HepG2 (cell line): ENCODE results near the gene OLFM3. TPM values are rescaled to one million over a fixed set of nuclear protein-coding genes. Genes with fewer than 3 reads are reported as not detected.

Experiments used
- ATAC-seq: fragments of 200-7000 bp; cut with Tn5 transposase; 3 replicates; pipeline ENCODE4 v1.9.1; 2020; ENCODE audit warnings: mild to moderate bottlenecking, moderate library complexity
- BruUV-seq: library from RNA; stranded (reverse); fragments of 400-500 nt; replicated peaks from 2 replicates; lab custom pipeline; 2021; lab: Mats Ljungman, UMichigan
- CTCF ChIA-PET: fragments of 300-600 bp; formaldehyde crosslinking; extraction: SDS; loops from one replicate; lab custom pipeline; 2021; ENCODE audit warnings: low total read pairs, inconsistent platforms, low intra/inter-chr PET ratio; lab: Yijun Ruan, JAX
- POLR2A ChIA-PET: fragments of 350-600 bp; sonication (Branson Sonifier 250); formaldehyde crosslinking; loops from one replicate; lab custom pipeline; 2020; ENCODE audit warnings: antibody characterized with exemption, inconsistent platforms; lab: Yijun Ruan, JAX
- DNase-seq: peaks from one replicate; pipeline ENCODE4 v3.0.0-alpha.2; 2015; ENCODE audit warnings: low spot score
- FAIRE-seq: peaks from 3 replicates; lab custom pipeline; 2011; peaks lifted over from hg19 to GRCh38; lab: Jason Lieb, UNC
- H2AFZ ChIP-seq: one replicate; pipeline ENCODE4 v1.6.1; 2011; ENCODE audit warnings: low read length, inconsistent platforms
- H3K27ac ChIP-seq: fragments of 300-600 bp; 3 replicates; pipeline ENCODE4 v1.8.0; 2011; ENCODE audit warnings: mixed run types, mild to moderate bottlenecking, mixed read lengths, low read length, inconsistent platforms; ENCODE audit not compliant: insufficient read depth; ENCODE audit errors: extremely low read length
- H3K27me3 ChIP-seq, 2 experiments: fragments of 200-600 bp in 1 of 2; 2 replicates in 1 of 2; 3 replicates in 1 of 2; pipeline versions ENCODE4 v1.6.0 to v1.8.0; 2011; ENCODE audit warnings: low read length in 2 of 2, mild to moderate bottlenecking in 2 of 2, moderate library complexity in 2 of 2, inconsistent platforms in 1 of 2; ENCODE audit not compliant: insufficient read depth in 2 of 2, control insufficient read depth in 1 of 2
- H3K36me3 ChIP-seq, 2 experiments: fragments of 200-600 bp in 1 of 2; replicated peaks in 1 of 2; 2 replicates in 1 of 2; 3 replicates in 1 of 2; pipeline versions ENCODE4 v1.5.1 to v1.8.0; 2011; ENCODE audit warnings: low read length in 2 of 2, inconsistent platforms in 1 of 2; ENCODE audit not compliant: insufficient read depth in 2 of 2, control insufficient read depth in 1 of 2
- H3K4me1 ChIP-seq: 2 replicates; pipeline ENCODE4 v1.5.1; 2012; ENCODE audit warnings: low read length, inconsistent platforms; ENCODE audit not compliant: insufficient read depth
- H3K4me2 ChIP-seq: 2 replicates; pipeline ENCODE4 v1.6.0; 2011; ENCODE audit warnings: low read depth, low read length, inconsistent platforms
- H3K4me3 ChIP-seq, 3 experiments: fragments of 200-600 bp in 1 of 3; sonication (generic), shearing (Covaris generic) in 1 of 3; replicated peaks in 1 of 3; 2 replicates each; pipeline ENCODE4 v1.5.1; 2011 to 2016; ENCODE audit warnings: low read length in 3 of 3, inconsistent platforms in 2 of 3, low read depth in 2 of 3, mild to moderate bottlenecking in 2 of 3, control low read depth in 1 of 3, mixed read lengths in 1 of 3; ENCODE audit not compliant: insufficient read depth in 1 of 3
- H3K79me2 ChIP-seq: one replicate; pipeline ENCODE4 v1.6.1; 2011; ENCODE audit warnings: low read length, inconsistent platforms; ENCODE audit not compliant: insufficient read depth
- H3K9ac ChIP-seq: 2 replicates; pipeline ENCODE4 v1.6.0; 2011; ENCODE audit warnings: mild to moderate bottlenecking, low read depth, low read length, inconsistent platforms; ENCODE audit not compliant: insufficient read depth
- H3K9me3 ChIP-seq: 2 replicates; pipeline ENCODE4 v1.5.1; 2012; ENCODE audit warnings: mild to moderate bottlenecking, low read length
- H4K20me1 ChIP-seq: 2 replicates; pipeline ENCODE4 v1.6.0; 2011; ENCODE audit warnings: inconsistent platforms, mild to moderate bottlenecking, low read length, moderate library complexity; ENCODE audit not compliant: insufficient read depth
- ATF7 ChIP-seq, 2 experiments: fragments of 450-650 bp in 1 of 2; sonication (generic) in 1 of 2; formaldehyde crosslinking in 1 of 2; IDR thresholded peaks; 2 replicates each; pipeline versions ENCODE4 v1.4.0 to v1.6.1; 2016 to 2020; ENCODE audit warnings: antibody characterized with exemption in 1 of 2, mild to moderate bottlenecking in 1 of 2, missing genetic modification reagents in 1 of 2
- CBX5 ChIP-seq: sonication (generic); formaldehyde crosslinking; IDR thresholded peaks from 2 replicates; pipeline ENCODE4 v1.4.0; 2020; ENCODE audit warnings: missing genetic modification reagents, borderline replicate concordance
- MEIS2 ChIP-seq: sonication (generic); formaldehyde crosslinking; IDR thresholded peaks from 2 replicates; pipeline ENCODE4 v1.9.0; 2021; ENCODE audit warnings: mild to moderate bottlenecking, missing genetic modification reagents
- NFATC3 ChIP-seq: sonication (generic); formaldehyde crosslinking; IDR thresholded peaks from 2 replicates; pipeline ENCODE4 v1.5.1; 2020; ENCODE audit warnings: mild to moderate bottlenecking, missing genetic modification reagents
- POLR2A ChIP-seq, 2 experiments: IDR thresholded peaks; 2 replicates each; pipeline ENCODE4 v1.6.1; 2011; ENCODE audit warnings: low read depth in 2 of 2, low read length in 2 of 2, mild to moderate bottlenecking in 1 of 2, moderate library complexity in 1 of 2; ENCODE audit not compliant: insufficient read depth in 1 of 2
- POLR2G ChIP-seq: fragments of 200-400 bp; formaldehyde crosslinking; IDR thresholded peaks from 2 replicates; pipeline ENCODE4 v1.6.1; 2018; ENCODE audit warnings: mild to moderate bottlenecking, low read depth, low read length, moderate library complexity
- RARA ChIP-seq: IDR thresholded peaks from 2 replicates; pipeline ENCODE4 v1.6.1; 2016; ENCODE audit warnings: missing genetic modification reagents, missing compliant biosample characterization
- SKI ChIP-seq: fragments of 450-650 bp; IDR thresholded peaks from one replicate; pipeline ENCODE4 v1.6.1; 2018; ENCODE audit warnings: mild to moderate bottlenecking; ENCODE audit not compliant: partially characterized antibody
- YY1 ChIP-seq: IDR thresholded peaks from 2 replicates; pipeline ENCODE4 v1.6.1; 2011; ENCODE audit warnings: low read length, low read depth, moderate library complexity, mild to moderate bottlenecking; ENCODE audit not compliant: insufficient read depth, insufficient replicate concordance
- ZFX ChIP-seq: sonication (generic); formaldehyde crosslinking; IDR thresholded peaks from 2 replicates; pipeline ENCODE4 v1.4.0; 2020; ENCODE audit warnings: mild to moderate bottlenecking, low read depth, missing genetic modification reagents, moderate library complexity
- ZNF121 ChIP-seq: sonication (generic); formaldehyde crosslinking; IDR thresholded peaks from 2 replicates; pipeline ENCODE4 v1.5.0; 2020; ENCODE audit warnings: mild to moderate bottlenecking, missing genetic modification reagents
- ZNF331 ChIP-seq: sonication (generic); formaldehyde crosslinking; IDR thresholded peaks from 2 replicates; pipeline ENCODE4 v1.4.0; 2020; ENCODE audit warnings: missing genetic modification reagents
- ZNF468 ChIP-seq: sonication (generic); formaldehyde crosslinking; IDR thresholded peaks from 2 replicates; pipeline ENCODE4 v1.8.0; 2022; ENCODE audit warnings: mild to moderate bottlenecking, moderate library complexity, missing genetic modification reagents
- ZNF672 ChIP-seq: sonication (generic); formaldehyde crosslinking; IDR thresholded peaks from 2 replicates; pipeline ENCODE4 v1.8.1; 2022; ENCODE audit warnings: missing genetic modification reagents
- WGBS: methylation state at CpG from one replicate; pipeline ENCODE4 v1.1.6; 2017; ENCODE audit warnings: low lambda C conversion rate; 5-methylcytosine and 5-hydroxymethylcytosine counted together
- in situ Hi-C: cut with HindIII; loops from 2 replicates; pipeline ENCODE4 v1.10.0; 2017; ENCODE audit warnings: low pct_unique_long_range_greater_than_20kb; ENCODE audit not compliant: extremely low pct_ligation_motif_present
- intact Hi-C: fragments of 100-400 bp; cut with micrococcal nuclease; formaldehyde crosslinking; loops from one replicate; pipeline ENCODE4 v1.10.0; 2022; ENCODE audit not compliant: unreplicated experiment
- polyA plus RNA-seq, 8 experiments: library from polyadenylated mRNA; depleted of rRNA in 3 of 8; stranded (reverse) in 7 of 8; unstranded in 1 of 8; fragments of >200 nt; fragmentation: Illumina TruSeq in 4 of 8; extraction: Trizol in 4 of 8; gene quantifications; 2 replicates each; pipeline versions ENCODE4 v1.2.1 to v1.2.3, GENCODE V29; 2011 to 2016; ENCODE audit warnings: low read depth in 4 of 8, missing spikeins in 1 of 8, mixed read lengths in 1 of 8; ENCODE audit not compliant: insufficient read depth in 1 of 8
- total RNA-seq, 5 experiments: library from RNA; depleted of rRNA; stranded (reverse); fragments of >200 nt; fragmentation: Illumina TruSeq; extraction: Trizol; gene quantifications; 2 replicates each; pipeline ENCODE4 v1.2.3, GENCODE V29; 2016; ENCODE audit warnings: low read depth in 1 of 5
- TF ChIP-seq, protein P1 (sequence below): sonication (generic); formaldehyde crosslinking; IDR thresholded peaks from 2 replicates; pipeline ENCODE4 v1.8.1; 2023; ENCODE audit warnings: mild to moderate bottlenecking, missing genetic modification reagents, borderline replicate concordance
- TF ChIP-seq, protein P2 (sequence below): sonication (generic); formaldehyde crosslinking; IDR thresholded peaks from 2 replicates; pipeline ENCODE4 v1.4.0; 2020; ENCODE audit warnings: mild to moderate bottlenecking, missing genetic modification reagents
- TF ChIP-seq, protein P3 (sequence below): sonication (generic); formaldehyde crosslinking; IDR thresholded peaks from 2 replicates; pipeline ENCODE4 v1.4.0; 2020; ENCODE audit warnings: missing genetic modification reagents
- TF ChIP-seq, protein P4 (sequence below): sonication (generic); formaldehyde crosslinking; IDR thresholded peaks from 2 replicates; pipeline ENCODE4 v1.4.0; 2020; ENCODE audit warnings: missing genetic modification reagents, borderline replicate concordance

The OLFM3 gene
- total and polyA plus RNA-seq, 2 of the 13 experiments (the other 11 are each of a cell fraction or from before 2014, with no cell fraction given), result not detected

DNA sequence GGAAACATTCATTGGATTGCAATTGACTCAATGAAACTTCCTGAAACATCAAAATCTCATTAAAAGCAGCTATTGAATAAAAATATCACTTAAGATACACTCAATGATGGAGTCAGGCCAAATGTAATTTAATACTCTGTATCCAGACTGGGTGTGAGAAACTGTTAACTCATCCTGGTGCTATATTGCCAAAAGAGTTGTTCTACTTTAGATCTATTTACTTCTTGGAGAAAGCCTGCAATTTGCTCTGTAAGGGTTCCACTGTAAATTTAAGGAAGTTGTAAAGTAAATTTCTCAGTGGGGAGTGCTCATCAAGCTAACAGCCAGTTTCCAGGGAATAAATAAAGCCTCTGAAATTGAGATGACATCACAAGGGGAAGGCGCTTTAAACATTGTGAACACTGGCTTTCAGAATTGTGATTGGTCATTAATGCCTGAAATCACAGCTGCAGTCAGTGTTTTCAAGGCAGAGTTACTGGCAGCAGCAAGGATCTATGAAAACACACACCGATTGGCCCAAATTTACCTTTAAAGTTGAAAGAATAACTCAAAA is 91.4 kb downstream of the OLFM3 start:
- H3K4me1 ChIP-seq, result no peaks in the 10 kb centered on the region
- FAIRE-seq, result no peak
- H3K9ac ChIP-seq, result no peak overlapping the region
- H3K4me2 ChIP-seq, result no peak overlapping the region
- no peak overlapping the region for H2AFZ ChIP-seq
- no peak for TF ChIP-seq POLR2A (IDR thresholded peaks at IDR 0.05; ENCODE audit: insufficient read depth in 1 of 2, low read depth in 2 of 2, low read length in 2 of 2)
- no peak for TF ChIP-seq ZNF672 (CRISPR knock-in tag)
- no peak for TF ChIP-seq ZNF468 (CRISPR knock-in tag)
- TF ChIP-seq RARA (CRISPR knock-in tag), result no peak
- TF ChIP-seq MEIS2, result no peak
- TF ChIP-seq, protein P1, sequence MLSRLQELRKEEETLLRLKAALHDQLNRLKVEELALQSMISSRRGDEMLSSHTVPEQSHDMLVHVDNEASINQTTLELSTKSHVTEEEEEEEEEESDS, result no peak
- no peak overlapping the region for H3K4me3 ChIP-seq
- H3K9me3 ChIP-seq, result no peaks in the 10 kb centered on the region
- no peaks in the 10 kb centered on the region for H4K20me1 ChIP-seq
- ChIA-PET POLR2A (no interaction called here), CTCF (no interaction called here)
- no peaks in the 10 kb centered on the region for H3K79me2 ChIP-seq
- ATAC-seq, result no peak
- 2% methylated on average over 2 of the region's 2 CpGs for WGBS
- BruUV-seq, result no TSS peak
- DNase-seq, result no peak
- intact Hi-C loops (no loop called here), in situ Hi-C loops (no loop called here)
- no peak overlapping the region for H3K27ac ChIP-seq
- no peaks in the 10 kb centered on the region; a peak in 1 of 5 replicates for H3K27me3 ChIP-seq
- H3K36me3 ChIP-seq, result no peaks in the 10 kb centered on the region

DNA sequence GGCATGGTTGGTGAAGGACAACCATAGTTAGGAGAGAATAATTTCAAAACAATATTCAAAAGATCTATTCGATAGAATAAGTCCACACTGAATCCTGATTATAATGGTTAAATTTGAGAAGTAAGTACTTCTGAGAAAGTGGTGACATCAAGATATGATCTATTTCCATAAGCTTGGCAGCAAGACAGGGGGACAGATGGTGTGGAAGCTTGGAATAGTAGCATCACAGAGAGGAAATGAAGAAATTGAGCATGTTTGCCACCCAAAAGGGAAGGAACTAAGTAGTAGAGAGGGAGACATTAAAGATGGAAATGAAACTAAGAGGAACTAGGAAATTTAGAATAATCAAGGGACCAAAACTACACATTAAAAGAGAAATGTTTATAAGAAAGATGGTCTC is 94.5 kb downstream of the OLFM3 start:
- no peak for FAIRE-seq
- no peak for ATAC-seq
- CTCF ChIA-PET, result no interaction called here
- no peak for DNase-seq
- TF ChIP-seq CBX5 (no peak), ZNF331 (no peak), SKI (no peak), POLR2G (no peak), ATF7 (IDR thresholded peaks at IDR 0.05) (no peak), ATF7 (CRISPR knock-in tag; IDR thresholded peaks at IDR 0.05) (no peak), YY1 (no peak), ZFX (CRISPR knock-in tag) (no peak), ZNF121 (CRISPR knock-in tag) (no peak), NFATC3 (CRISPR knock-in tag) (no peak)
- TF ChIP-seq, protein P2, sequence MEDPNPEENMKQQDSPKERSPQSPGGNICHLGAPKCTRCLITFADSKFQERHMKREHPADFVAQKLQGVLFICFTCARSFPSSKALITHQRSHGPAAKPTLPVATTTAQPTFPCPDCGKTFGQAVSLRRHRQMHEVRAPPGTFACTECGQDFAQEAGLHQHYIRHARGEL (CRISPR knock-in tag), result no peak
- TF ChIP-seq, protein P3, sequence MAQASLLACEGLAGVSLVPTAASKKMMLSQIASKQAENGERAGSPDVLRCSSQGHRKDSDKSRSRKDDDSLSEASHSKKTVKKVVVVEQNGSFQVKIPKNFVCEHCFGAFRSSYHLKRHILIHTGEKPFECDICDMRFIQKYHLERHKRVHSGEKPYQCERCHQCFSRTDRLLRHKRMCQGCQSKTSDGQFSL (CRISPR knock-in tag), result no peak
- TF ChIP-seq, protein P4, sequence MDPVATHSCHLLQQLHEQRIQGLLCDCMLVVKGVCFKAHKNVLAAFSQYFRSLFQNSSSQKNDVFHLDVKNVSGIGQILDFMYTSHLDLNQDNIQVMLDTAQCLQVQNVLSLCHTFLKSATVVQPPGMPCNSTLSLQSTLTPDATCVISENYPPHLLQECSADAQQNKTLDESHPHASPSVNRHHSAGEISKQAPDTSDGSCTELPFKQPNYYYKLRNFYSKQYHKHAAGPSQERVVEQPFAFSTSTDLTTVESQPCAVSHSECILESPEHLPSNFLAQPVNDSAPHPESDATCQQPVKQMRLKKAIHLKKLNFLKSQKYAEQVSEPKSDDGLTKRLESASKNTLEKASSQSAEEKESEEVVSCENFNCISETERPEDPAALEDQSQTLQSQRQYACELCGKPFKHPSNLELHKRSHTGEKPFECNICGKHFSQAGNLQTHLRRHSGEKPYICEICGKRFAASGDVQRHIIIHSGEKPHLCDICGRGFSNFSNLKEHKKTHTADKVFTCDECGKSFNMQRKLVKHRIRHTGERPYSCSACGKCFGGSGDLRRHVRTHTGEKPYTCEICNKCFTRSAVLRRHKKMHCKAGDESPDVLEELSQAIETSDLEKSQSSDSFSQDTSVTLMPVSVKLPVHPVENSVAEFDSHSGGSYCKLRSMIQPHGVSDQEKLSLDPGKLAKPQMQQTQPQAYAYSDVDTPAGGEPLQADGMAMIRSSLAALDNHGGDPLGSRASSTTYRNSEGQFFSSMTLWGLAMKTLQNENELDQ, result no peak
- TF ChIP-seq, all 625 proteins: peak for 0
- no peak overlapping the region for H2AFZ ChIP-seq
- no peak overlapping the region for H3K4me3 ChIP-seq
- intact Hi-C loops, result no loop called here
- no TSS peak for BruUV-seq
- H3K27ac ChIP-seq, result no peak overlapping the region
- no peaks in the 10 kb centered on the region for H3K36me3 ChIP-seq
- H3K4me1 ChIP-seq, result no peaks in the 10 kb centered on the region
- no peaks in the 10 kb centered on the region for H4K20me1 ChIP-seq
- H3K79me2 ChIP-seq, result no peaks in the 10 kb centered on the region
- no peak overlapping the region for H3K9ac ChIP-seq
- H3K4me2 ChIP-seq, result no peak overlapping the region
- in situ Hi-C loops, result no loop called here
- POLR2A ChIA-PET, result no interaction called here
- no peaks in the 10 kb centered on the region; a peak in 1 of 5 replicates for H3K27me3 ChIP-seq
- H3K9me3 ChIP-seq, result no peaks in the 10 kb centered on the region
- WGBS, result 0% methylated on average over 1 of the region's 1 CpG
